ENCODE data around the gene ATG3. TPM values are rescaled to one million over a fixed set of nuclear protein-coding genes. Genes with fewer than 3 reads are reported as not detected.
A peak's percentile ranks its signal among the peaks of the same experiment; 100 is the strongest.
"Not testable (repeated sequence)": the region's sequence is repeated elsewhere in the genome, so short reads cannot be mapped to it uniquely, and the experiment has no call there.

ATG3 gene
- total and polyA plus RNA-seq, 4 donors: 28.6 to 51.1 (median 37.4) TPM

- TF ChIP-seq CTCF (IDR thresholded peaks at IDR 0.05; ENCODE audit: low read depth, low read length, missing input control) (peak; percentile 61), HNF4A (conservative IDR thresholded peaks at IDR 0.05) (no peak), FOXA2 (IDR thresholded peaks at IDR 0.05) (no peak), TAF1 (conservative IDR thresholded peaks at IDR 0.05) (no peak), RAD21 (IDR thresholded peaks at IDR 0.05) (peak; percentile 82 to 88), SP1 (IDR thresholded peaks at IDR 0.05) (no peak)
- no peaks in the 10 kb centered on the region for H3K9me3 ChIP-seq (ENCODE audit: control insufficient read depth in 4 of 4, low read length in 3 of 4)
- no peaks in the 10 kb centered on the region for H3K4me1 ChIP-seq (ENCODE audit: control insufficient read depth in 4 of 4, insufficient read depth in 4 of 4, low read length in 3 of 4)
- H3K27ac ChIP-seq (ENCODE audit: low read depth in 1 of 2, low read length in 2 of 2): no peak overlapping the region
- H3K36me3 ChIP-seq (ENCODE audit: control insufficient read depth in 4 of 4, insufficient read depth in 3 of 4, low read depth in 1 of 4, low read length in 3 of 4): peaks cover 0 to under 1% (median 0%) of the 10 kb centered on the region in 4 donors
- H3K27me3 ChIP-seq (ENCODE audit: control insufficient read depth in 4 of 4, insufficient read depth in 4 of 4, low read length in 3 of 4): no peaks in the 10 kb centered on the region
- H3K4me3 ChIP-seq (ENCODE audit: low read depth in 1 of 3, low read length in 3 of 3): no peak overlapping the region
- DNase-seq (ENCODE audit: low spot score): no peak
- H3K9ac ChIP-seq (ENCODE audit: low read depth in 1 of 2, low read length in 2 of 2): no peak overlapping the region
- WGBS: 75% methylated on average over 2 of the region's 2 CpGs
These were observed 42.2 kb downstream of the ATG3 start for GRCh38 chr3:112519424-112520001.

GRCh38 chr3:112518970-112519369 is 42.8 kb downstream of the ATG3 start:
- not testable (repeated sequence) for H3K27me3 ChIP-seq (ENCODE audit: control insufficient read depth in 4 of 4, insufficient read depth in 4 of 4, low read length in 3 of 4); H3K9ac ChIP-seq (ENCODE audit: low read depth in 1 of 2, low read length in 2 of 2); H3K36me3 ChIP-seq (ENCODE audit: control insufficient read depth in 4 of 4, insufficient read depth in 3 of 4, low read depth in 1 of 4, low read length in 3 of 4); H3K4me3 ChIP-seq (ENCODE audit: low read depth in 1 of 3, low read length in 3 of 3); H3K4me1 ChIP-seq (ENCODE audit: control insufficient read depth in 4 of 4, insufficient read depth in 4 of 4, low read length in 3 of 4); DNase-seq (ENCODE audit: low spot score); H3K27ac ChIP-seq (ENCODE audit: low read depth in 1 of 2, low read length in 2 of 2); H3K9me3 ChIP-seq (ENCODE audit: control insufficient read depth in 4 of 4, low read length in 3 of 4)
- WGBS: 66% methylated on average over 3 of the region's 3 CpGs

- Histone ChIP-seq H3K9ac (ENCODE audit: low read depth in 1 of 2, low read length in 2 of 2) (no peak overlapping the region), H3K4me1 (ENCODE audit: control insufficient read depth in 4 of 4, insufficient read depth in 4 of 4, low read length in 3 of 4) (no peaks in the 10 kb centered on the region), H3K9me3 (ENCODE audit: control insufficient read depth in 4 of 4, low read length in 3 of 4) (no peaks in the 10 kb centered on the region), H3K27me3 (ENCODE audit: control insufficient read depth in 4 of 4, insufficient read depth in 4 of 4, low read length in 3 of 4) (no peaks in the 10 kb centered on the region), H3K36me3 (ENCODE audit: control insufficient read depth in 4 of 4, insufficient read depth in 3 of 4, low read depth in 1 of 4, low read length in 3 of 4) (no peaks in the 10 kb centered on the region), H3K4me3 (ENCODE audit: low read depth in 1 of 3, low read length in 3 of 3) (no peak overlapping the region), H3K27ac (ENCODE audit: low read depth in 1 of 2, low read length in 2 of 2) (no peak overlapping the region)
- TF ChIP-seq HNF4A (conservative IDR thresholded peaks at IDR 0.05): no peak
- no peak for TF ChIP-seq RXRA (IDR thresholded peaks at IDR 0.05)
- no peak for TF ChIP-seq MAX (IDR thresholded peaks at IDR 0.05)
- no peak for TF ChIP-seq FOXA1 (IDR thresholded peaks at IDR 0.05)
- no peak for TF ChIP-seq CTCF (IDR thresholded peaks at IDR 0.05; ENCODE audit: low read depth, low read length, missing input control)
- TF ChIP-seq SP1 (IDR thresholded peaks at IDR 0.05): no peak
- TF ChIP-seq FOXA2 (IDR thresholded peaks at IDR 0.05): no peak
- WGBS: 53% methylated on average over 2 of the region's 2 CpGs
- DNase-seq (ENCODE audit: low spot score): no peak
These were observed 47.1 kb downstream of the ATG3 start for GRCh38 chr3:112514527-112515128.

All from liver (tissue), 9 donors.